Stimulated activated CD8-positive, alpha-beta memory T cell treated with anti-CD3 and anti-CD28 coated beads, Interleukin-12 subunit alpha, Interleukin-12 subunit beta, amount 100 ng/mL, for 24 hours (primary cell): ENCODE measurements around the gene STXBP6.

ENCODE experiments used
- DNase-seq: peaks from one replicate; pipeline ENCODE4 v3.0.0-alpha.2; 2020; ENCODE audit errors: extremely low read depth

Gene STXBP6

DNA sequence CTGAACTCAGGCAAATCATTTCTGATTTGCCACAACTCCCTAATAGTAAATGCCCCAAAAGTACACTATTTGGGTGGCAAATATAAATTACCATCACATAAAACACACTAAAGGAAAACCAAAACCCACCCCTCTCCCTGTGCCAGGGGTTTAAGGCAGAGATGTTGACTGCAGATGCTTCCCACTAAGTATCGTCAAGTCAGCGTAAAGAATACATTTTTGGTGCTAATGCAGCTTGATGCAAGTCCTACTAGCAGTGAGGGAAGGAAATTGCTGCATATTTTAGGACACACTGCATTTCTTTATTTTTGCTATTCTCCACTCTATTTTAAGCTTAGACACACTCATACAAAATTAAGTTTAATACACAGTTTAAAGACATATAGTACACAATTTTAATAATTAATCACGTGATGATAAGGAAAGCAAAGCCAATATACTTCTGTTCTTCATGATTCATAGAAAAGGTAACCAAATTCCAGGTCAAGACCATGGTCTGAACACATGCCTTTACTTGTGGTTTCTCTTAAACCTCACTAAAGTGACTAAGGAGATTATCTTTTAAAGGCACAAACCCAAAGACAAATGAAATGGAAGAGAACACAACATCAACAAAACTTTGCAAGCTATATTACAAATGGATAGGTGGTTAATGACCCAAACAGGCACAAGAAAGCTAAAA, 162.2 kb downstream of the STXBP6 start:
- DNase-seq = no peak

- no peak for DNase-seq
Observed at GRCh38 chr14:24885410-24885913, 164.5 kb downstream of the STXBP6 start.

DNA sequence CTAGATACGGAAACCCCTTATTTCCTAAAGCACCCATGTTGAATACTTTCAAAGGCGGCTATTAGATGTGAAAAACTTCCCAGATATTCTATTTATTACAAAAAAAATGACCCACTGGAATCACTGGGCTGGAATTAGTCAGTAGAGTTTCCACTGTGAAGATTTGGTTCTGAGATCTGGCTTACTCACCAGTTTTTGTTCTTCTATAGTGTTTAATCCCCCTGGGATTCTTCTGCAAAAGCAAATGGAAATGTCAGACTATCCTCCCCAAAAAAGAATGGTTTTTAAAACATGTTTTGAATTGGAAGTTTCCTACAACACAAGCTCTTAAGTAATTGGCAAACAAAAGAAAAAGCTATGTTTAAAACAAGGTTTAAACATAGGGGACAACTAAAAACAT, 166.4 kb downstream of the STXBP6 start:
- DNase-seq = no peak

GRCh38 chr14:24881116-24881893, 168.6 kb downstream of the STXBP6 start:
- DNase-seq = no peak

- no peak for DNase-seq
Observed at GRCh38 chr14:24880689-24881088, 169.3 kb downstream of the STXBP6 start.

DNA sequence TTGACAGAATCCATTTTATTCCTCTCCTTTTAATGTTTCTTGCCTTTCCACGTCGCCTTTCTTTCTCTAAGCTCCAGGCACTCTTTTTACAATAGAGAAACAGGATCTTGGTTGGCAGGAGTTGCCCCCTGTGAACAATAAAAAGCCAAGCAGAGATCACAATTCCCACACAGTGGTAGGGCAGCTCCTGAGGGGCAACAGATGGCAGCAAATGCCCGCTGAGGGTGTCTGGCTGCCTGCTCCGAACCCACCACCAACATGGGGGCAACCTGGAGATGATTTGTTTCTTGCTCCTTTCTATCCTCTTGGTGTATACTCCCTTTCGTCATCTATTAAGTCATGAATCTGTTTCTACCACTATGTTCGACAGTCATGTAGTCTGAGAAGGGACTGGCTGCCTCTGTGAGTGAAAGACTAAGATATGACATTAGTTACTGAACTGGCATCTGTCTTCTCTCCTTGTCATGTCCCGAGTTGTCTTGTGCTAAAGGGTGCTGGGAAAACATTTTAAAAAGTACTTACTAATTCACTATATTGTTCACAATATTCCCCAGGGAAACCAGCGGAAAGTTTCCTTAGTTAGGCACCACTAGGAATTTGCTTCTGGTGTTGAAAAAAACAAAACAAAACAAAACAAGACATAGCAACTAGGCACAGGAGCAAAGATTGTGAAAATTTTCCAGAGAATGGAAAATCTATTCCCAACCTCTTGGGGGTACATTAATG, 170.1 kb downstream of the STXBP6 start:
- no peak for DNase-seq

- DNase-seq = no peak
Observed at GRCh38 chr14:24876996-24877395, 173.0 kb downstream of the STXBP6 start.

DNA sequence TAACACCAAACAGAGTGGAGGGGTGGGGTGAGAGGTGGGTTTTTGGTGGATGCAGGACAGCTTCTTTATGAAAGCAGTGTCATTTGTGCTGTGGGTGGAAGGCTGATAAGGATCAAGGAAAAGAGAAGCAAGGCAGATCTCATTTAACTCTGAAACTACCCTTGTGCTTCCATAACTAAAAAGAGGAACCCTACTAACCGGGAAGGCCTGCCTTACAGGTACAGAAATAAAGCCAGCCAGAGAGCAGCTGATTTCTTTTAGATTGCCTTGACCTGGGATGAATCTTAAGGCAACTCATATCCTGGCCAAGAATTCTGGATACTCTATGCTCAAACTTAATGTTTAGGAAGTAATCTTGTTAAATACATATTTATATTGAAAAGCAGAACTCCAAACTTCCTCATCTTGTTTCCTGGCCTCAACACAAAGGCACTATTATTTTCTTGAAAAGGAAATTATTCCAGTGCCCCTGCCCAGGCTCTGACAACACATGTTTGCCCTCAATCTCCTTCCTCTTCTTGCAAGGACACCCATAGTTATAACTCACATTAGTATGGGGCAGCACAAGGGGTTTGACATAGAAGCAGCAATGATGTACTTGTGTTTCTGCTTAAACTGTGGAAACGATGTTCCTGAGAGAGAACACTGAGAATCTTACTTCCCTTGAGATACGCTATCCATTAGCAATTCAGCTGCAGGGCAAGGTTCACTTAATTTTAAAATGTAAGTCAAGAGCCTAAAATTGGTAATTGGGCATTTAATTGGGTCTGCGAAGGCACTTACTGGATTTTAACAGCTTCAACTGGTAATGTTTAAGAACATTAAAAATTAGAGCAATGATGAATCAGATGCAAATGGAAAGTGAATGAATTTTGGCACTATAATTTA, 173.7 kb downstream of the STXBP6 start:
- no peak for DNase-seq

- DNase-seq = no peak
Observed at GRCh38 chr14:24875203-24875838, 174.6 kb downstream of the STXBP6 start.

DNA sequence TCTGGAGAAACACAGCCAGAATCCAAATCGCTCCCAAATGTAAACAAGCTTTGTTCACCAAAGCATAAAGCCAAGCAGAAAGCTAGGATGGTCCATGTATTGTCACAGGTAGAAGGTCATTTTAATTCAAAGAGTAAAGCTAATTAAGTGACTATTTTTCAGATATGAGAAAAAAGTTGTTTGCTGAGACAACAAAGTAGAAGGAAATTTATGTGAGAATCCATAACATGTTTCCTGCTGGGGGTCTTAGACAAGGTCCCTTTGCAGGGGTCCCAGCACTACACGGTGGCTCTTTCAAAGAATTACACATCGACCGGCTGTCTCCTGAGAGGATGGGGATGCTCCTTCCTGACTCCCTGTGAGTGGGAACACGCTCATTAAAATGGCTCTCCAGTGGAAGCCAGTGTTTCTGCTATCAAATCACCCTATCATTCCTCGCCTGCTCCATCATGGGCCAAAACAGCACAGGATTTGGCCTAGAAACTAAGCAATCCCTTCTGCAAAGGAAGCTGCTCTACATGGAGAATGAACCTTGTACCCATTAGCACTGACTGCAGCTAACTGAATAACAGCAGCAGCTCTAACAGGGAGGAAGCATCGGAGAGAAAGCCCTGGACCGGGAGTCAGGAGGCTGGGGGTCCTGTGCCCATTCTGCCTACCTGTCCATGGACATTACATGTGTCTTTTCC, 175.3 kb downstream of the STXBP6 start:
- DNase-seq = no peak

GRCh38 chr14:24873551-24873950, 176.4 kb downstream of the STXBP6 start:
- no peak for DNase-seq

DNA sequence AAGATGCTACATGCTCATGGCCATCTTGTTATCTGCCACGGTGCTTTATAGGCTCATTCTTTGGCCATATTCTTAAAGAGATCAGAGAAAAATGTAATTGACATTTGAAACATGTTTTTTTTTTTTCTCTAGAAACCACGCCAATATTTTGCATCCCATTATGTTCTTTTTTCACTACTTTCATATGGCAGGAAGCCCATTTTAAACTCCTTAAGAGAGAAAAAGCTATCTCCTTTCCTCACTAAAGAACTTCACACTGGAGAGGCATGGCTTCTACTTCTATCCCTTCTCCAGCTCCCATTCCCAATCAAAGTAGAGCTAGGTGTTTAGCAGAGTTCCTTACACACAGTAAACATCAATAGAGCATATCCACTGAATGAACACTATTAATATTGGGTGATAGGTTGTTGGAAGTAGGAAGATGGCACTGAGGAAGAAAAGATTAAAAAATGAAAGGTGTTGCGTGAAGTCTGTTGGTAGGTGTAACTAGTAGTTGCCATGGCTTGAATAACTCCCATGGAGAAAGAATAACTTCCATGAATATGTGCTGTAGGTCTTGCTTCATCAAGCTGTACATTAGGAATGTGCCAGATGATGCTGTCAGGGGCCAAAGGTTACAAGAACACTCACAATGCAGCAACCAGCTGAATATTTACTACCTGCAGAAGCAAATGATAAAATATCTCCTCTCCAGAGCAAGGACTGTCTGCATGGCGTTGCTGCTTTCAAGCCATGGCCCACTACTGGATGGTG, 178.8 kb downstream of the STXBP6 start:
- DNase-seq = no peak

- no peak for DNase-seq
Observed at GRCh38 chr14:24868389-24868788, 181.6 kb downstream of the STXBP6 start.

DNA sequence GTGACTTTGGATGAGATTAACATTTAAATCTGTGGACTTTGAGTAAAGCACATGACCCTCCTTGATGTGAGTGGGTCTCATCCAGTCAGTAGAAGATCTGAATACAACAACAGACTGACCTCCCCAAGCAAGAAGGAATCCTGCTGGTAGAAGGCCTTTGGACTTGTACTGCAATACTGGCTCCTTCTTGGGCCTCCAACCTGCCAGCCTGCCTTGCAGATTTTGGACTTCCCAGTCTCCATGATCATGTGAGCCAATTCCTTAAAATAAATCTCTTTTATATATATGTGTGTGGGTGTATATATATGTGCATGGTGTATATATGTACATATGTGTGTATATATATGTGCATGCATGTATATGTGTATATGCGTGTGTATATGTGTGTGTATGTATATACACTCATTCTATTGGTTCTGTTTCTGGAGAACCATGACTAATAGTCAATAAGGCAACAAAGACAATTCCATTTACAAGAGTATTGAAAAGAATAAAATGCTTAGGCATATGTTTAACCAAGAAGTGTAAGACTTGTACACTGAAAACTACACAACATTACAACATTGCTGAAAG, 183.8 kb downstream of the STXBP6 start:
- DNase-seq = no peak

DNA sequence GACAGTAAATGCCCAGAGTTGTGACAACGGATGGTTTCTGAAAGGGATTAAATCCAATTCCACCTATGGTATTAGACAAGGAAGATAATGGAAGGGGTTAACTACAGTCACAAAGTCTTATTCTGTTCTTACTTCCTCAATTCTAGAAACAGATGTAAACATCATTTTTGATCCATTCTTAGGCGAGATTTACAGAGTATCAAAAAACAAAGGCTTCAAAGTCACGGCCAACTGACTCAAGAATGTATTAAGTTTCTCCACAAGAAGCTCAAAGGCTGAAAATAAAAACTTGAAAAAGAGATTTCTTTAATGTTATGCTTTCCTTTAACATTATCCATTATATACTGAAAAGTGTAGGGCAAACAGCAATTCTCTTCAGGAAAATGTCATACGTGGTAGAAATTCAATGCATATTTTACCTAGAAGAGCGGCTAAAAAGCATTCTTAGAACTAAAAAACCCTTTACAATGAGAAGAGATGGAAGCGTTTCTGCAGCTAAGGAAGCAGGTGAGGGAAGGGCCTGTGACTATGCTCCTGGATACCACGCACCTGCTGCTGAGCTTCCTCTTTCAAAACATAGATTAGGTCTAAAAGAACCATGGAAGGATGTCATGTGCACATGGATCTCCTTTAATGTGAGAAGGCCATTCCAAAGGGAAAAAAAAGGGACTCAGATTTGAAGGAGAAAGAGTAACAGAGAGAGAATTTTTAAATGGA, 185.8 kb downstream of the STXBP6 start:
- no peak for DNase-seq

- DNase-seq = no peak
Observed at GRCh38 chr14:24861083-24861630, 188.8 kb downstream of the STXBP6 start.

DNA sequence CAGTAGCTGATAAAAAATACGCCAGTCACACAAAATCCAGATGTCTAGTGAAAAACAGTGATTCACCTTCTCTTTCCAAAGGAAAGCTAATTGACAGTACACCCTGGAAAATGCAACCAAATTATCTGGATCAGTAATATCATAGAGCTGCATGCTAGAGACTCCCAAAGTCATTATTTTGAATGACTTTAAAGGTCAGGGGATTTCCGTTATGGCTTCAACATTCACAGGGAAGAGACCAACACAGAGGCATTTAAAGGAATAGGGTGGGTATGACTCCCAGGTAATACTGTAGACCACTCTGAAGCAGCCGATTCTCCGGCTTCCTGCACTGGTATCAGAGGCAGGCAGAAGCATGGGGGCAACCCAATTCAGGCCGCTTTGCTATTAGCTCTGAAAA, 190.4 kb downstream of the STXBP6 start:
- DNase-seq = no peak

DNA sequence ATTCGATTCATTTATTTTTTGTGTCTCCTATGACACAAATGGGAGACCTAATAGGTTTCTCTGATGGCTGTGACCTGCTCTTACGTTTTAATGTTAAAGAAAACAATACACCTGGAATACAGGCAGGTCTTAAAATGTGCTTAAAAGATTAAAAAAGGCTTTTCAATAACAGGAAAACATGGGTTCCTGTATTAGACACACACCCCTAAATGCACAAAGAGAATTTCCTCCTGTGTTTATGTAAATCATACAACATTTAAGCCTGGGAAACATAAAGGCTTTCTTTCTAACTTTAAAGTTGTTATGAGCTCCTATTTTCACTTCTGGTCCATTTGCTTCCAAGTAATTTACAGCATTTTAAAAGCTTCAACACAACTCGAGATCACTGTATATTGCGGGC, 191.3 kb downstream of the STXBP6 start:
- no peak for DNase-seq
